PC-9 (cell line): ENCODE data around the gene PCDHA2.

Source experiments
- EZH2 ChIP-seq: fragments of 200-600 bp; sonication (generic); IDR thresholded peaks from 2 replicates; pipeline ENCODE4 v1.8.0; 2017; ENCODE audit warnings: antibody characterized with exemption, low read depth
- TF ChIP-seq, protein P1 (sequence below): fragments of 200-600 bp; sonication (generic); conservative IDR thresholded peaks from 2 replicates; pipeline ENCODE4 v1.6.1; 2017; ENCODE audit warnings: mixed run types, antibody characterized with exemption, mild to moderate bottlenecking, moderate library complexity

DNA sequence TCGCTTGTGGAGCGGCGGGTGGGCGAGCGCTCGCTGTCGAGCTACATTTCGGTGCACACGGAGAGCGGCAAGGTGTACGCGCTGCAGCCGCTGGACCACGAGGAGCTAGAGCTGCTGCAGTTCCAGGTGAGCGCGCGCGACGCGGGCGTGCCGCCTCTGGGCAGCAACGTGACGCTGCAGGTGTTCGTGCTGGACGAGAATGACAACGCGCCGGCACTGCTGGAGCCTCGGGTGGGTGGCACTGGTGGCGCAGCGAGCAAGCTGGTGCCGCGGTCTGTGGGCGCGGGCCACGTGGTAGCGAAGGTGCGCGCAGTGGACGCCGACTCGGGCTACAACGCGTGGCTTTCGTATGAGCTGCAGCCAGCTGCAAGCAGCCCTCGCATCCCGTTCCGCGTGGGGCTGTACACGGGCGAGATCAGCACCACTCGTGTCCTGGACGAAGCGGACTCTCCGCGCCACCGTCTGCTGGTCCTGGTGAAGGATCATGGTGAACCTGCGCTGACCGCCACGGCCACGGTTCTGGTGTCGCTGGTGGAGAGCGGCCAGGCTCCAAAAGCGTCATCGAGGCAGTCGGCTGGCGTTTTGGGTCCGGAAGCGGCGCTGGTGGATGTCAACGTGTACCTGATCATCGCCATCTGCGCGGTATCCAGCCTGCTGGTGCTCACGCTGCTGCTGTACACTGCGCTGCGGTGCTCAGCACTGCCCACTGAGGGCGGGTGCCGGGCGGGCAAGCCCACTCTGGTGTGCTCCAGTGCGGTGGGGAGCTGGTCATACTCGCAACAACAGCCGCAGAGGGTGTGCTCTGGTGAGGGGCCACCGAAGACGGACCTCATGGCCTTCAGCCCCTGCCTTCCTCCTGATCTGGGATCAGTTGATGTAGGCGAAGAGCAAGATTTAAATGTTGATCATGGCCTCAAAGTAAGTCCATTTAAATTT is 48.4 kb downstream of the PCDHA2 start:
- TF ChIP-seq, protein P1, sequence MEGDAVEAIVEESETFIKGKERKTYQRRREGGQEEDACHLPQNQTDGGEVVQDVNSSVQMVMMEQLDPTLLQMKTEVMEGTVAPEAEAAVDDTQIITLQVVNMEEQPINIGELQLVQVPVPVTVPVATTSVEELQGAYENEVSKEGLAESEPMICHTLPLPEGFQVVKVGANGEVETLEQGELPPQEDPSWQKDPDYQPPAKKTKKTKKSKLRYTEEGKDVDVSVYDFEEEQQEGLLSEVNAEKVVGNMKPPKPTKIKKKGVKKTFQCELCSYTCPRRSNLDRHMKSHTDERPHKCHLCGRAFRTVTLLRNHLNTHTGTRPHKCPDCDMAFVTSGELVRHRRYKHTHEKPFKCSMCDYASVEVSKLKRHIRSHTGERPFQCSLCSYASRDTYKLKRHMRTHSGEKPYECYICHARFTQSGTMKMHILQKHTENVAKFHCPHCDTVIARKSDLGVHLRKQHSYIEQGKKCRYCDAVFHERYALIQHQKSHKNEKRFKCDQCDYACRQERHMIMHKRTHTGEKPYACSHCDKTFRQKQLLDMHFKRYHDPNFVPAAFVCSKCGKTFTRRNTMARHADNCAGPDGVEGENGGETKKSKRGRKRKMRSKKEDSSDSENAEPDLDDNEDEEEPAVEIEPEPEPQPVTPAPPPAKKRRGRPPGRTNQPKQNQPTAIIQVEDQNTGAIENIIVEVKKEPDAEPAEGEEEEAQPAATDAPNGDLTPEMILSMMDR: no peak
- TF ChIP-seq EZH2: no peak
